ENCODE data around the gene PRR5.

Gene PRR5

GRCh38 chr22:44684506-44685383 lies 17.3 kb upstream of the PRR5 start:
- no peak for TF ChIP-seq FOXP2 (optimal IDR thresholded peaks at IDR 0.05; ENCODE audit: borderline replicate concordance, extremely low read depth, extremely low read length, insufficient read depth)
- no peak for TF ChIP-seq SIN3A (IDR thresholded peaks at IDR 0.05; ENCODE audit: borderline replicate concordance, insufficient read depth, low read length)
- no peak for TF ChIP-seq POLR2AphosphoS5 (IDR thresholded peaks at IDR 0.05; ENCODE audit: low read depth, low read length)
- no peak for TF ChIP-seq REST (IDR thresholded peaks at IDR 0.05; ENCODE audit: insufficient read depth in 1 of 2, low read depth in 2 of 2, low read length in 2 of 2)
- no peak for TF ChIP-seq TAF1 (IDR thresholded peaks at IDR 0.05; ENCODE audit: borderline replicate concordance, insufficient read depth, low read length)

DNA sequence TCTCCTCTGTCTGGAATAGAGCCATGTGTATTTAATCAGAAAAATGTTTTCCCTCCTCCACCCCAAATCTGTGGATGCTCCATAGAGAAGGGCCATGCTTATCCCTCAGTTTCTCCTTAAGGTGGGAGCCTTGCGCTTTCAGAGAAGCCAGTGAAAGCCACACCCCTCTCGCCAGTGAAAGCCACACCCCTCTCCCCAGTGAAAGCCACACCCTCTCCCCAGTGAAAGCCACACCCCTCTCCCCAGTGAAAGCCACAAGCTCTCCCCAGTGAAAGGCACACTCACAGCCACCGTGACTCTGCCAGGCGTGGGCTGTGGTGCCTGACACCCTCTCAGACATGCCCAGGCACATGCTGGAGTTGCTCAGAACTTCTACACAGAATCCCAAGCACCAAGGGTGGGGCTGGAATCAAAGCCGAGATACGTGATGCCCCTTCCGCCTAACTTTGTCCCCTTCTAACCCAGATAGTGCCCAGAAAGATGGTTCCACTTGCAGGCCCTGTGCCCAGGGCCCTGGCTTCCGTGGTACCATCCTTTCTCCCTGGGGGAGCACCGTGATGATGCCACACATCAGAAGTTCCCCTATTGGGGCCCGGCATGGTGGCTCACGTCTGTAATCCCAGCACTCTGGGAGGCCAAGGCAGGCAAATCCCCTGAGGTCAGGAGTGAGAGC lies 16.5 kb upstream of the PRR5 start:
- no peak for TF ChIP-seq POLR2AphosphoS5 (IDR thresholded peaks at IDR 0.05; ENCODE audit: low read depth, low read length)
- TF ChIP-seq TAF1 (IDR thresholded peaks at IDR 0.05; ENCODE audit: borderline replicate concordance, insufficient read depth, low read length) = no peak
- TF ChIP-seq REST (IDR thresholded peaks at IDR 0.05; ENCODE audit: insufficient read depth in 1 of 2, low read depth in 2 of 2, low read length in 2 of 2) = no peak
- TF ChIP-seq FOXP2 (optimal IDR thresholded peaks at IDR 0.05; ENCODE audit: borderline replicate concordance, extremely low read depth, extremely low read length, insufficient read depth) = no peak
- TF ChIP-seq SIN3A (IDR thresholded peaks at IDR 0.05; ENCODE audit: borderline replicate concordance, insufficient read depth, low read length) = no peak

- TF ChIP-seq REST (IDR thresholded peaks at IDR 0.05; ENCODE audit: insufficient read depth in 1 of 2, low read depth in 2 of 2, low read length in 2 of 2) (no peak), FOXP2 (optimal IDR thresholded peaks at IDR 0.05; ENCODE audit: borderline replicate concordance, extremely low read depth, extremely low read length, insufficient read depth) (no peak), TAF1 (IDR thresholded peaks at IDR 0.05; ENCODE audit: borderline replicate concordance, insufficient read depth, low read length) (no peak), POLR2AphosphoS5 (IDR thresholded peaks at IDR 0.05; ENCODE audit: low read depth, low read length) (no peak), SIN3A (IDR thresholded peaks at IDR 0.05; ENCODE audit: borderline replicate concordance, insufficient read depth, low read length) (no peak)
Observed at GRCh38 chr22:44686873-44687600, 15.0 kb upstream of the PRR5 start.

DNA sequence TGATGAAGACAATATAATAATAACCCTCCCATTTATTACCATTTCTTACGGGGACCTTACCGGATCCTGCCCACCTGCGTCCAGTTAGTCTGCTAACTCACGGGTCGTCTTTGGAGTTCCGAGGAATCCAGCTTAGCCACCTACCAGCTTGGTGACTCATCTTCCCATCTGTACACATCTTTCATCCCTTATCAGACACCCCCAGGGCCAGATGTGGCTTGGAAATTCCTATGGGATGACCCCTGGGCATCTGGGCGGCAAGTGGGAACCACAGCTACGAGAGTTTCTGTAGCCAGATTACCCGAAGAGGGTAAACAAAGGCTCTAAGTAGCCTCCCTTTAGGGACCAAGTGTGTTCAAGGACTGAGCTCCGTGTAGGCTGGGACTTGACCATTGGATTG lies 12.8 kb upstream of the PRR5 start:
- TF ChIP-seq POLR2AphosphoS5 (IDR thresholded peaks at IDR 0.05; ENCODE audit: low read depth, low read length) (no peak), REST (IDR thresholded peaks at IDR 0.05; ENCODE audit: insufficient read depth in 1 of 2, low read depth in 2 of 2, low read length in 2 of 2) (no peak), SIN3A (IDR thresholded peaks at IDR 0.05; ENCODE audit: borderline replicate concordance, insufficient read depth, low read length) (no peak), TAF1 (IDR thresholded peaks at IDR 0.05; ENCODE audit: borderline replicate concordance, insufficient read depth, low read length) (no peak), FOXP2 (optimal IDR thresholded peaks at IDR 0.05; ENCODE audit: borderline replicate concordance, extremely low read depth, extremely low read length, insufficient read depth) (no peak)
